ENCODE results near the gene KIF21B.
"Not testable (repeated sequence)": the region's sequence is repeated elsewhere in the genome, so short reads cannot be mapped to it uniquely, and the experiment has no call there.

KIF21B gene

DNA sequence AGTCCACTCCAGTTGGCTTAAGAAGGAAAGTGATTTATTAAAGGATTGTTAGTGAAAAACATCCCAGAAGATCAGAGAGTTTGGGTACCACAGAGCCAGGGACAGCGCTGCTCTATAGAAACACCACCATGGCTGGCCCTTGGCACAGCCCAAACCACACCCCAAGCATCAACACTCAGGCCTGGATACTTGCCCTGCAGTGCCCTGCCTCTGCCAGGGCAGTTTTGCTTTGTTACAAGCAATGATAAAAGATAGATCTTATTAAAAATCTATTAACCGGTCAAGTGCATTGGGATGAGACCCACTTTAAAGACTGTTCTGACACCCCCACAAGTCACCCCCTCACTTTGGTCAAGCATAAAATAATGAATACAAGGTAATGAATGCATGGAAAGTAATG is 56.6 kb downstream of the KIF21B start:
- TF ChIP-seq, protein P1, sequence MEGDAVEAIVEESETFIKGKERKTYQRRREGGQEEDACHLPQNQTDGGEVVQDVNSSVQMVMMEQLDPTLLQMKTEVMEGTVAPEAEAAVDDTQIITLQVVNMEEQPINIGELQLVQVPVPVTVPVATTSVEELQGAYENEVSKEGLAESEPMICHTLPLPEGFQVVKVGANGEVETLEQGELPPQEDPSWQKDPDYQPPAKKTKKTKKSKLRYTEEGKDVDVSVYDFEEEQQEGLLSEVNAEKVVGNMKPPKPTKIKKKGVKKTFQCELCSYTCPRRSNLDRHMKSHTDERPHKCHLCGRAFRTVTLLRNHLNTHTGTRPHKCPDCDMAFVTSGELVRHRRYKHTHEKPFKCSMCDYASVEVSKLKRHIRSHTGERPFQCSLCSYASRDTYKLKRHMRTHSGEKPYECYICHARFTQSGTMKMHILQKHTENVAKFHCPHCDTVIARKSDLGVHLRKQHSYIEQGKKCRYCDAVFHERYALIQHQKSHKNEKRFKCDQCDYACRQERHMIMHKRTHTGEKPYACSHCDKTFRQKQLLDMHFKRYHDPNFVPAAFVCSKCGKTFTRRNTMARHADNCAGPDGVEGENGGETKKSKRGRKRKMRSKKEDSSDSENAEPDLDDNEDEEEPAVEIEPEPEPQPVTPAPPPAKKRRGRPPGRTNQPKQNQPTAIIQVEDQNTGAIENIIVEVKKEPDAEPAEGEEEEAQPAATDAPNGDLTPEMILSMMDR (conservative IDR thresholded peaks at IDR 0.05; ENCODE audit: control insufficient read depth, insufficient read depth, low read depth, low read length): no peak
- H3K4me3 ChIP-seq (ENCODE audit: control insufficient read depth, low read depth, low read length): no peak overlapping the region
- no peak for DNase-seq (ENCODE audit: low read depth)

DNA sequence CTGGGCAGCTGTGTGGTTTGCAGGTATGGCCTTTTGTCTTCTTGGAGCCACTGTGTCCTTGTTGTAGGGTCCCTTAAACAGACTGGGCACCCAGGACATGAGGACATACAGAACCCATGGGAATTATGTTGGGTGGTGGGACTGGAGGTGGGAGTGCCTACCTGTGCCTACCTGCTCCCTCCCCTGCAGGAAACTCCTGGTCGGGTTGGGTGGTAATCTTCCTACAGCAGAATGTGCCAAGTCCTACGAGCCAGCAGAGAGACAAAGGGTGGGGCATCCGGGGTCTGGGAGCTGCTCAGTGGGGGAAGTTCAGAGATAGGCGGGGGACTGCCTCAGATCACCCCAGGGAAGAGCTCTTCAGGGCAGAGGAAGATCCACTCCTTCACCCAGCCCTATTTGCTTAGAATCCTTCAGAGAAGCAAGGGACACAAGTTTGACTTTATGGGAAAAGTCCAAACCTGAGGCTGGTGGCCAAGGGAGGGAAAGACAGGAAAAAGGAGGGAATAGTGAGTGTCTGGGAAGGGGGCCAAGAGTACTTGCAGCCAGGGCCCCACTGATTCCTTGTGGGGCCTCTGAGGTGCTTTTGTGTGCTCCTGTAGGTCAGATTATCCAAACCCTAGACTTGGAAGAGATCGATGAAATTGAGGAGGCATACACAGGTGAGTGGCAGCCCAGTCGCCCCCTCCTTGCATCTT is 58.3 kb downstream of the KIF21B start:
- no peak overlapping the region for H3K4me3 ChIP-seq (ENCODE audit: control insufficient read depth, low read depth, low read length)
- no peak for DNase-seq (ENCODE audit: low read depth)
- TF ChIP-seq, protein P1 (conservative IDR thresholded peaks at IDR 0.05; ENCODE audit: control insufficient read depth, insufficient read depth, low read depth, low read length): no peak

DNA sequence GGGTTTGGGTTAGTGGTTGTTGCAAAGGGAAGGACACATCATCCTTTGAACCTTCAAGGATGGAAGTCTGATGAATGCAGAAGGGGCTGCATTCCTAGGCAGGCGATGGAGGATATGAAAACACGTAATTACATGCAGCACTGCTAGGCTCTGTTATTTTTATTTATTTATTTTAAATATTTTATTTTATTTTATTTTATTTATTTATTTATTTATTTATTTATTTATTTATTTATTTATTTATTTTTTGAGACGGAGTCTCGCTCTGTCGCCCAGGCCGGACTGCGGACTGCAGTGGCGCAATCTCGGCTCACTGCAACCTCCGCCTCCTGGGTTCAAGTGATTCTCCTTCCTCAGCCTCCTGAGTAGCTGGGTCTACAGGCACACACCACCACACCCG is 59.6 kb downstream of the KIF21B start:
- H3K4me3 ChIP-seq (ENCODE audit: control insufficient read depth, low read depth, low read length); DNase-seq (ENCODE audit: low read depth): not testable (repeated sequence)

DNA sequence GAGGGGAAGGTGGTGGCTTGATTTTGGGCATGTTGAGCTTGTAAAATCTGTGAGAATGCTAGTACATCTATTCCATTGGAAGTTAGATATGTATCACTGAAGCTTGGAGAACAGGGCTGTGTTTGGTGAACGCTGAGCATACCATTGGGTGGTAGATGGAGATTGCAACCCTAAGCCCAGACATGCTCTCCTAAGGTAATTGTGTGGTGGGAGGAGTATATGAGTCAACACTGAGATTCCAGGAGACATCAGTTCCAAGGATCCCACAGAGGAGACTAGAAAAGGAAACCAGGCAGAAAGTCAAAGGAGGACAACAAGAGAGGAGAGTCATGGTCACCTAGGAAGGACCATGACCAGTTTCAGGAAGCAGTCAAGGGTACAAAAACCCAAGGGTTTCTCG is 60.4 kb downstream of the KIF21B start:
- TF ChIP-seq, protein P1 (conservative IDR thresholded peaks at IDR 0.05; ENCODE audit: control insufficient read depth, insufficient read depth, low read depth, low read length): no peak
- DNase-seq (ENCODE audit: low read depth): no peak
- H3K4me3 ChIP-seq (ENCODE audit: control insufficient read depth, low read depth, low read length): no peak overlapping the region

DNA sequence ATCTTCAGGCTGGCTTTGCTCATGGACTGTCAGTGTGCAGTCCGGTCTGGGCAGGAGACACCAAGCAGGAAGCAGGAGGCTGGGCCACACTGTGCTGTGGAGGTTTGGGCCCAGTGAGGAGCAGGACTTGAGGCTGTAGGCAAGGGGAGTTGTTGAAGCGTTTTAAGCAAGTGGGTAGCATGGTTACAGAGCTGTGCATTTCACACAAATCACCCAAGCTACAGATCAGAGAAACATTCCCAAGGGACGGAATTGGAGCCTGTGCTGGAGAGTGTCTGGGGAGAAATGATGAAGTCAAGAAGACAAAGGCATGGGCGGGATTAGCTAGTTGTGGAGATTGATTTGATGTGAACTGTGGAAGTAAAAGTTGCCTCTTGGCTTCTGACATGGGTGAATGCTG is 60.9 kb downstream of the KIF21B start:
- TF ChIP-seq, protein P1 (conservative IDR thresholded peaks at IDR 0.05; ENCODE audit: control insufficient read depth, insufficient read depth, low read depth, low read length): no peak
- no peak for DNase-seq (ENCODE audit: low read depth)
- no peak overlapping the region for H3K4me3 ChIP-seq (ENCODE audit: control insufficient read depth, low read depth, low read length)

DNA sequence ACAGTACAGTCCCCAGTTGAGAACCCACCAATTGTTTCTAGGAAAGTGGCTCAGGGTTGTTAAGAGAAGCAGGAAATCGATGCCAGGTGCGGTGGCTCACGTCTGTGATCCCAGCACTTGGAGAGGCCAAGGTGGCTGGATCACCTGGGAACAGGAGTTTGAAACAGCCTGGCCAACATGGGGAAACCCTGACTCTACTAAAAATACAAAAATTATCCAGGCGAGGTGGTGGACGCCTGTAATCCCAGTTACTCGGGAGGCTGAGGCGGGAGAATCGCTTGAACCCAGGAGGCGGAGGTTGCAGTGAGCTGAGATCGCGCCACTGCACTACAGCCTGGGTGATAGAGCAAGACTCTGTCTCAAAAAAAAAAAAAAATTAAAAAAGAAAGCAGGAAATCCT is 61.4 kb downstream of the KIF21B start:
- not testable (repeated sequence) for H3K4me3 ChIP-seq (ENCODE audit: control insufficient read depth, low read depth, low read length); DNase-seq (ENCODE audit: low read depth)

DNA sequence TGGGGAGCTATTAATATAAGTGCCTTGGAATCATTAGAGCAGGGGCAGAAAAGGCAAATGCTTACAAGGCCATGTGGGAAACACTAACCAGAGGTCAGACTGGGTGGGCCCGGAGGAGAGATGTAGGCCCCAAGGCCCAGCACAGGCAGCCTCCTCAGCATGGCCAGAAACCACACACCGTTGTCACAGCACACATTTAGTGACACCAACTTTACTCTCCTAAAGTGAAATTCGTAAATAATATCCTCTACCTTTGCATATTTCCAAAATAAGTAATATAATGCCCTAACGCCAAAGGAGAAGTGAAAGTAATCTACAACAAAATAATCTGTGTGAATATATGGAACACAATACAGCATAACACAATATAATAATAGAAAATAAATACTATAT is 62.6 kb downstream of the KIF21B start:
- no peak for DNase-seq (ENCODE audit: low read depth)
- H3K4me3 ChIP-seq (ENCODE audit: control insufficient read depth, low read depth, low read length): no peak overlapping the region
- TF ChIP-seq, protein P1 (conservative IDR thresholded peaks at IDR 0.05; ENCODE audit: control insufficient read depth, insufficient read depth, low read depth, low read length): no peak
